Panc1 (cell line): ENCODE data around the gene SLC4A9. TPM values are rescaled to one million over a fixed set of nuclear protein-coding genes. Genes with fewer than 3 reads are reported as not detected.
A peak's percentile ranks its signal among the peaks of the same experiment; 100 is the strongest.

Experiments used
- ATAC-seq: fragments of 200-7000 bp; cut with Tn5 transposase; 2 replicates; pipeline ENCODE4 v1.9.1; 2020; ENCODE audit warnings: mild to moderate bottlenecking, moderate library complexity
- Bru-seq: library from RNA; stranded (reverse); fragments of 400-500 nt; gene quantifications from one replicate; lab custom pipeline; 2021; lab: Mats Ljungman, UMichigan
- BruChase-seq, 2 experiments: library from RNA; stranded (reverse); fragments of 400-500 nt; gene quantifications; one replicate each; lab custom pipeline; 2021; lab: Mats Ljungman, UMichigan
- BruUV-seq: library from RNA; stranded (reverse); fragments of 400-500 nt; replicated peaks from 2 replicates; lab custom pipeline; 2021; lab: Mats Ljungman, UMichigan
- CTCF ChIA-PET: fragments of 300-600 bp; sonication (Branson Sonifier 250); formaldehyde crosslinking; loops from one replicate; lab custom pipeline; 2022; ENCODE audit warnings: antibody characterized with exemption; lab: Charles Lee
- POLR2A ChIA-PET: fragments of 300-600 bp; sonication (Branson Sonifier 250); formaldehyde crosslinking; loops from one replicate; lab custom pipeline; 2022; ENCODE audit warnings: antibody characterized with exemption; lab: Charles Lee
- DNase-seq: peaks from one replicate; pipeline ENCODE4 v3.0.0-alpha.2; 2010; ENCODE audit warnings: low read depth, low spot score
- H3K27ac ChIP-seq: 2 replicates; pipeline ENCODE4 v1.5.1; 2011; ENCODE audit warnings: mild to moderate bottlenecking, low read length, inconsistent platforms
- H3K27me3 ChIP-seq: fragments of 200-500 bp; sonication (Bioruptor generic); 2 replicates; pipeline ENCODE4 v1.6.0; 2014; ENCODE audit warnings: low read length, inconsistent platforms; ENCODE audit not compliant: control insufficient read depth, insufficient read depth
- H3K36me3 ChIP-seq: fragments of 200-500 bp; sonication (Bioruptor generic); 2 replicates; pipeline ENCODE4 v1.5.1; 2014; ENCODE audit warnings: inconsistent platforms, mild to moderate bottlenecking, low read length, moderate library complexity; ENCODE audit not compliant: control insufficient read depth, insufficient read depth
- H3K4me1 ChIP-seq: 2 replicates; pipeline ENCODE4 v1.5.1; 2011; ENCODE audit warnings: inconsistent platforms, mild to moderate bottlenecking, low read length, moderate library complexity; ENCODE audit not compliant: control insufficient read depth, insufficient read depth
- H3K4me3 ChIP-seq, 2 experiments: 2 replicates each; pipeline ENCODE4 v1.5.1; 2011 to 2012; ENCODE audit warnings: low read depth in 2 of 2, low read length in 2 of 2, mild to moderate bottlenecking in 2 of 2, inconsistent platforms in 1 of 2, moderate library complexity in 1 of 2
- H3K9me3 ChIP-seq: fragments of 200-500 bp; sonication (Bioruptor generic); 2 replicates; pipeline ENCODE4 v1.5.1; 2014; ENCODE audit warnings: low read depth, mild to moderate bottlenecking, inconsistent platforms, low read length, moderate library complexity; ENCODE audit not compliant: control insufficient read depth, insufficient read depth
- CTCF ChIP-seq: fragments of 450-650 bp; IDR thresholded peaks from 2 replicates; pipeline ENCODE4 v1.5.1; 2017; ENCODE audit warnings: mild to moderate bottlenecking
- POLR2AphosphoS5 ChIP-seq: IDR thresholded peaks from 2 replicates; pipeline ENCODE4 v1.6.1; 2012; ENCODE audit warnings: mild to moderate bottlenecking, low read depth, low read length, moderate library complexity
- SIN3A ChIP-seq: IDR thresholded peaks from 2 replicates; pipeline ENCODE4 v1.6.1; 2012; ENCODE audit warnings: low read depth, mild to moderate bottlenecking, low read length, moderate library complexity, borderline replicate concordance; ENCODE audit not compliant: insufficient read depth
- TCF7L2 ChIP-seq: IDR thresholded peaks from 2 replicates; pipeline ENCODE4 v1.6.1; 2011; ENCODE audit warnings: mild to moderate bottlenecking, low read depth, low read length, inconsistent platforms
- in situ Hi-C: cut with HindIII; loops from 2 replicates; pipeline ENCODE4 v1.10.0; 2016; ENCODE audit warnings: low sequenced_read_pairs, low pct_unique_long_range_greater_than_20kb
- intact Hi-C: fragments of 100-400 bp; cut with micrococcal nuclease; formaldehyde crosslinking; loops from one replicate; pipeline ENCODE4 v1.10.0; 2022; ENCODE audit not compliant: unreplicated experiment
- long read RNA-seq: library from polyadenylated mRNA; unstranded; transcript quantifications from one replicate; pipeline ENCODE4 v2.0.0, GENCODE V29; 2021; ENCODE audit not compliant: unreplicated experiment
- polyA plus RNA-seq: library from polyadenylated mRNA; unstranded; fragments of >200 nt; gene quantifications from one replicate; pipeline ENCODE4 v1.2.1, GENCODE V29; 2012; ENCODE audit warnings: missing spikeins; ENCODE audit not compliant: insufficient read length
- total RNA-seq: library from RNA; stranded (reverse); gene quantifications from one replicate; pipeline ENCODE4 v1.2.1, GENCODE V29; 2021; ENCODE audit not compliant: unreplicated experiment
- TF ChIP-seq, protein P1 (sequence below), 2 experiments: IDR thresholded peaks; 2 replicates each; pipeline ENCODE4 v1.6.1; 2011 to 2012; ENCODE audit warnings: low read depth in 2 of 2, control low read depth in 1 of 2, low read length in 1 of 2, mild to moderate bottlenecking in 1 of 2, moderate library complexity in 1 of 2; ENCODE audit not compliant: insufficient read depth in 1 of 2

Gene SLC4A9, protein sequence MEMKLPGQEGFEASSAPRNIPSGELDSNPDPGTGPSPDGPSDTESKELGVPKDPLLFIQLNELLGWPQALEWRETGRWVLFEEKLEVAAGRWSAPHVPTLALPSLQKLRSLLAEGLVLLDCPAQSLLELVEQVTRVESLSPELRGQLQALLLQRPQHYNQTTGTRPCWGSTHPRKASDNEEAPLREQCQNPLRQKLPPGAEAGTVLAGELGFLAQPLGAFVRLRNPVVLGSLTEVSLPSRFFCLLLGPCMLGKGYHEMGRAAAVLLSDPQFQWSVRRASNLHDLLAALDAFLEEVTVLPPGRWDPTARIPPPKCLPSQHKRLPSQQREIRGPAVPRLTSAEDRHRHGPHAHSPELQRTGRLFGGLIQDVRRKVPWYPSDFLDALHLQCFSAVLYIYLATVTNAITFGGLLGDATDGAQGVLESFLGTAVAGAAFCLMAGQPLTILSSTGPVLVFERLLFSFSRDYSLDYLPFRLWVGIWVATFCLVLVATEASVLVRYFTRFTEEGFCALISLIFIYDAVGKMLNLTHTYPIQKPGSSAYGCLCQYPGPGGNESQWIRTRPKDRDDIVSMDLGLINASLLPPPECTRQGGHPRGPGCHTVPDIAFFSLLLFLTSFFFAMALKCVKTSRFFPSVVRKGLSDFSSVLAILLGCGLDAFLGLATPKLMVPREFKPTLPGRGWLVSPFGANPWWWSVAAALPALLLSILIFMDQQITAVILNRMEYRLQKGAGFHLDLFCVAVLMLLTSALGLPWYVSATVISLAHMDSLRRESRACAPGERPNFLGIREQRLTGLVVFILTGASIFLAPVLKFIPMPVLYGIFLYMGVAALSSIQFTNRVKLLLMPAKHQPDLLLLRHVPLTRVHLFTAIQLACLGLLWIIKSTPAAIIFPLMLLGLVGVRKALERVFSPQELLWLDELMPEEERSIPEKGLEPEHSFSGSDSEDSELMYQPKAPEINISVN
- not detected for total RNA-seq
- not detected for polyA plus RNA-seq
- Bru-seq, nascent RNA: percentile 18 among the genes with signal in this experiment
- BruChase-seq, experiment 1, labeled RNA remaining after a 2-hour chase: percentile 17 among the genes with signal in this experiment
- BruChase-seq, experiment 2, labeled RNA remaining after a 6-hour chase: percentile 21 among the genes with signal in this experiment
- long read RNA-seq, partial matches to known transcripts: 0 of 3 reads
- long read RNA-seq, other reads (novel, unspliced or antisense): 3 of 3 reads

DNA sequence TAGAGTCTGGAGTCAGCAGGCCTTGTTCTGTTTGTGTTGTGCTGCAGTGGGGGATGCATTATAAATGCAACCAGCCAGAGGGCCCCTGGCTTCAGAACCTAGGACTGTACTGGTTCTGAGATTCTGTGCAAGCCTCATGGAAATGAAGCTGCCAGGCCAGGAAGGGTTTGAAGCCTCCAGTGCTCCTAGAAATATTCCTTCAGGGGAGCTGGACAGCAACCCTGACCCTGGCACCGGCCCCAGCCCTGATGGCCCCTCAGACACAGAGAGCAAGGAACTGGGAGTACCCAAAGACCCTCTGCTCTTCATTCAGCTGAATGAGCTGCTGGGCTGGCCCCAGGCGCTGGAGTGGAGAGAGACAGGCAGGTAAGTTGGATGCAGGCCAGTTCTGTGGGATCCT is at the start of gene SLC4A9:
Gene SLC4A9, plus strand, starts transcription at position 94 of the 400 bp plus-strand sequence. Its CDS starts 43 bp downstream, at position 137.
- intact Hi-C loops (no loop called here), in situ Hi-C loops (no loop called here)
- Histone ChIP-seq H3K36me3 (no peaks in the 10 kb centered on the region), H3K9me3 (no peaks in the 10 kb centered on the region), H3K4me1 (no peaks in the 10 kb centered on the region), H3K27ac (no peak within 1 kb of the TSS), H3K27me3 (no peaks in the 10 kb centered on the region), H3K4me3 (no peak within 1 kb of the TSS)
- BruUV-seq: no TSS peak
- DNase-seq: no peak
- TF ChIP-seq POLR2AphosphoS5 (no peak), CTCF (no peak), TCF7L2 (no peak), SIN3A (no peak)
- TF ChIP-seq, protein P1, sequence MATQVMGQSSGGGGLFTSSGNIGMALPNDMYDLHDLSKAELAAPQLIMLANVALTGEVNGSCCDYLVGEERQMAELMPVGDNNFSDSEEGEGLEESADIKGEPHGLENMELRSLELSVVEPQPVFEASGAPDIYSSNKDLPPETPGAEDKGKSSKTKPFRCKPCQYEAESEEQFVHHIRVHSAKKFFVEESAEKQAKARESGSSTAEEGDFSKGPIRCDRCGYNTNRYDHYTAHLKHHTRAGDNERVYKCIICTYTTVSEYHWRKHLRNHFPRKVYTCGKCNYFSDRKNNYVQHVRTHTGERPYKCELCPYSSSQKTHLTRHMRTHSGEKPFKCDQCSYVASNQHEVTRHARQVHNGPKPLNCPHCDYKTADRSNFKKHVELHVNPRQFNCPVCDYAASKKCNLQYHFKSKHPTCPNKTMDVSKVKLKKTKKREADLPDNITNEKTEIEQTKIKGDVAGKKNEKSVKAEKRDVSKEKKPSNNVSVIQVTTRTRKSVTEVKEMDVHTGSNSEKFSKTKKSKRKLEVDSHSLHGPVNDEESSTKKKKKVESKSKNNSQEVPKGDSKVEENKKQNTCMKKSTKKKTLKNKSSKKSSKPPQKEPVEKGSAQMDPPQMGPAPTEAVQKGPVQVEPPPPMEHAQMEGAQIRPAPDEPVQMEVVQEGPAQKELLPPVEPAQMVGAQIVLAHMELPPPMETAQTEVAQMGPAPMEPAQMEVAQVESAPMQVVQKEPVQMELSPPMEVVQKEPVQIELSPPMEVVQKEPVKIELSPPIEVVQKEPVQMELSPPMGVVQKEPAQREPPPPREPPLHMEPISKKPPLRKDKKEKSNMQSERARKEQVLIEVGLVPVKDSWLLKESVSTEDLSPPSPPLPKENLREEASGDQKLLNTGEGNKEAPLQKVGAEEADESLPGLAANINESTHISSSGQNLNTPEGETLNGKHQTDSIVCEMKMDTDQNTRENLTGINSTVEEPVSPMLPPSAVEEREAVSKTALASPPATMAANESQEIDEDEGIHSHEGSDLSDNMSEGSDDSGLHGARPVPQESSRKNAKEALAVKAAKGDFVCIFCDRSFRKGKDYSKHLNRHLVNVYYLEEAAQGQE (IDR thresholded peaks at IDR 0.05; ENCODE audit: insufficient read depth in 1 of 2, low read depth in 2 of 2, low read length in 1 of 2): no peak
- ChIA-PET CTCF (interaction anchor here (0.5 to 1.2 kb wide), 4 partner anchors 13 to 247 kb away, joined by 3 to 7 read pairs (median 5); no protein-coding TSS in a partner anchor), POLR2A (no interaction called here)
- ATAC-seq: no peak

- DNase-seq: no peak
- H3K4me1 ChIP-seq: peaks cover 15% of the 10 kb centered on the region
- TF ChIP-seq TCF7L2 (no peak), POLR2AphosphoS5 (no peak), CTCF (no peak), SIN3A (no peak)
- TF ChIP-seq, protein P1 (IDR thresholded peaks at IDR 0.05; ENCODE audit: insufficient read depth in 1 of 2, low read depth in 2 of 2, low read length in 1 of 2): no peak
- no peaks in the 10 kb centered on the region for H3K9me3 ChIP-seq
- no peaks in the 10 kb centered on the region for H3K36me3 ChIP-seq
- intact Hi-C loops: no loop called here
- in situ Hi-C loops: no loop called here
- no TSS peak for BruUV-seq
- ChIA-PET POLR2A (no interaction called here), CTCF (no interaction called here)
- no peak for ATAC-seq
- H3K27me3 ChIP-seq: no peaks in the 10 kb centered on the region
- no peak overlapping the region for H3K27ac ChIP-seq
- H3K4me3 ChIP-seq: no peak overlapping the region
These were observed 49.6 kb upstream of the SLC4A9 start for GRCh38 chr5:140310434-140310833.
